K562 (cell line): ENCODE results near the gene MYMX. TPM values are rescaled to one million over a fixed set of nuclear protein-coding genes. Genes with fewer than 3 reads are reported as not detected.
A peak's percentile ranks its signal among the peaks of the same experiment; 100 is the strongest.

ENCODE experiments used
- ATAC-seq: fragments of 200-7000 bp; cut with Tn5 transposase; 3 replicates; pipeline ENCODE4 v1.9.1; 2020; ENCODE audit warnings: moderate library complexity
- BruUV-seq: library from RNA; stranded (reverse); fragments of 400-500 nt; replicated peaks from 2 replicates; lab custom pipeline; 2021; lab: Mats Ljungman, UMichigan
- CTCF ChIA-PET: fragments of 300-600 bp; formaldehyde crosslinking; extraction: SDS; loops from one replicate; lab custom pipeline; 2021; ENCODE audit warnings: low intra/inter-chr PET ratio; lab: Yijun Ruan, JAX
- POLR2A ChIA-PET: fragments of 300-600, 350-650 bp; sonication (Branson Sonifier 250); formaldehyde crosslinking; extraction: SDS; loops from one replicate; lab custom pipeline; 2021; ENCODE audit warnings: antibody characterized with exemption, inconsistent platforms; lab: Yijun Ruan, JAX
- DNase-seq, 4 experiments: peaks; one replicate each; pipeline versions ENCODE4 v3.0.0 to v3.0.0-alpha.2; 2011 to 2018; ENCODE audit warnings: low spot score in 3 of 4, mixed read lengths in 3 of 4; ENCODE audit errors: extremely low read depth in 1 of 4
- FAIRE-seq: peaks from 2 replicates; lab custom pipeline; 2011; peaks lifted over from hg19 to GRCh38; lab: Jason Lieb, UNC
- H2AFZ ChIP-seq: 2 replicates; pipeline ENCODE4 v1.6.0; 2011; ENCODE audit warnings: low read depth, low read length, control low read depth, inconsistent platforms
- H3K27ac ChIP-seq: fragments of 200-600 bp; 3 replicates; pipeline ENCODE4 v1.8.0; 2011; ENCODE audit warnings: low read depth, mild to moderate bottlenecking, control low read depth, inconsistent platforms, low read length, moderate library complexity, mixed read lengths; ENCODE audit errors: extremely low read depth
- H3K27me3 ChIP-seq, 2 experiments: fragments of 300-600 bp in 1 of 2; 2 replicates in 1 of 2; 3 replicates in 1 of 2; pipeline versions ENCODE4 v1.6.0 to v1.8.0; 2011; ENCODE audit warnings: inconsistent platforms in 2 of 2, low read length in 2 of 2, mild to moderate bottlenecking in 1 of 2, mixed read lengths in 1 of 2, moderate library complexity in 1 of 2; ENCODE audit not compliant: control insufficient read depth in 2 of 2, insufficient read depth in 2 of 2
- H3K36me3 ChIP-seq: fragments of 300-600 bp; 3 replicates; pipeline ENCODE4 v1.8.0; 2011; ENCODE audit warnings: mild to moderate bottlenecking, low read length, inconsistent platforms; ENCODE audit not compliant: control insufficient read depth, insufficient read depth
- H3K4me1 ChIP-seq, 2 experiments: fragments of 200-600 bp in 1 of 2; replicated peaks in 1 of 2; 2 replicates in 1 of 2; 3 replicates in 1 of 2; pipeline versions ENCODE4 v1.5.1 to v1.8.0; 2011; ENCODE audit warnings: inconsistent platforms in 2 of 2, low read length in 2 of 2, mild to moderate bottlenecking in 1 of 2, mixed read lengths in 1 of 2, moderate library complexity in 1 of 2; ENCODE audit not compliant: control insufficient read depth in 2 of 2, insufficient read depth in 2 of 2
- H3K4me2 ChIP-seq: 2 replicates; pipeline ENCODE4 v1.6.1; 2011; ENCODE audit warnings: low read length, control low read depth, inconsistent platforms, mixed read lengths; ENCODE audit not compliant: insufficient read depth
- H3K4me3 ChIP-seq: fragments of 200-600 bp; sonication (generic), shearing (Covaris generic); 2 replicates; pipeline ENCODE4 v1.5.1; 2016; ENCODE audit warnings: control low read depth, inconsistent platforms
- H3K79me2 ChIP-seq: fragments of 200-600 bp; 3 replicates; pipeline ENCODE4 v1.8.0; 2011; ENCODE audit warnings: low read length, inconsistent platforms; ENCODE audit not compliant: control insufficient read depth, insufficient read depth
- H3K9ac ChIP-seq, 2 experiments: 2 replicates each; pipeline versions ENCODE4 v1.6.0 to v1.6.1; 2011; ENCODE audit warnings: low read depth in 2 of 2, low read length in 2 of 2, control low read depth in 1 of 2, inconsistent platforms in 1 of 2, mild to moderate bottlenecking in 1 of 2, mixed read lengths in 1 of 2; ENCODE audit not compliant: insufficient read depth in 1 of 2
- H3K9me1 ChIP-seq: one replicate; pipeline ENCODE4 v1.6.0; 2011; ENCODE audit warnings: inconsistent platforms, mild to moderate bottlenecking, low read length, moderate library complexity; ENCODE audit not compliant: control insufficient read depth, insufficient read depth
- H3K9me3 ChIP-seq: replicated peaks from 2 replicates; pipeline ENCODE4 v1.5.1; 2011; ENCODE audit warnings: low read depth, low read length, inconsistent platforms; ENCODE audit not compliant: control insufficient read depth, insufficient read depth
- H4K20me1 ChIP-seq: replicated peaks from 2 replicates; pipeline ENCODE4 v1.6.1; 2011; ENCODE audit warnings: low read length, inconsistent platforms, mixed read lengths; ENCODE audit not compliant: control insufficient read depth, insufficient read depth
- ARNT ChIP-seq, 2 experiments: fragments of 450-650 bp; IDR thresholded peaks; 2 replicates each; pipeline ENCODE4 v1.6.1; 2016; ENCODE audit warnings: mild to moderate bottlenecking in 1 of 2
- ATF1 ChIP-seq, 2 experiments: fragments of 450-650 bp in 1 of 2; IDR thresholded peaks; 2 replicates each; pipeline ENCODE4 v1.6.1; 2016; ENCODE audit warnings: missing compliant biosample characterization in 1 of 2, missing genetic modification characterization in 1 of 2
- ELF1 ChIP-seq: fragments of 200-800 bp; sonication (Bioruptor generic); IDR thresholded peaks from 2 replicates; pipeline ENCODE4 v1.6.1; 2016; ENCODE audit warnings: missing genetic modification characterization, missing compliant biosample characterization
- MECOM ChIP-seq: fragments of 250-450 bp; sonication (Bioruptor Pico); IDR thresholded peaks from 2 replicates; pipeline ENCODE4 v1.8.0; 2022; ENCODE audit warnings: inconsistent platforms
- POLR2A ChIP-seq: fragments of 450-650 bp; conservative IDR thresholded peaks from 2 replicates; pipeline ENCODE4 v1.6.1; 2016
- POLR3A ChIP-seq: IDR thresholded peaks from 2 replicates; pipeline ENCODE4 v1.6.1; 2011; ENCODE audit warnings: borderline replicate concordance, mild to moderate bottlenecking, moderate library complexity; ENCODE audit not compliant: insufficient read length, insufficient read depth; ENCODE audit errors: extremely low read depth
- SMAD3 ChIP-seq: fragments of 450-650 bp; formaldehyde crosslinking; conservative IDR thresholded peaks from 2 replicates; pipeline ENCODE4 v1.4.0; 2020; ENCODE audit warnings: mild to moderate bottlenecking
- SP1 ChIP-seq: sonication (generic); formaldehyde crosslinking; IDR thresholded peaks from 2 replicates; pipeline ENCODE4 v1.8.1; 2022; ENCODE audit warnings: mild to moderate bottlenecking, missing genetic modification reagents
- TAF1 ChIP-seq: IDR thresholded peaks from 2 replicates; pipeline ENCODE4 v1.6.1; 2011; ENCODE audit warnings: mild to moderate bottlenecking, low read length, moderate library complexity; ENCODE audit not compliant: insufficient read depth, control insufficient read depth, severe bottlenecking; ENCODE audit errors: extremely low read depth
- TBP ChIP-seq: optimal IDR thresholded peaks from 2 replicates; pipeline ENCODE3; 2011; ENCODE audit warnings: low read depth, low read length, improper control_type of control experiment
- TCF7 ChIP-seq: sonication (generic); IDR thresholded peaks from 2 replicates; pipeline ENCODE4 v1.6.1; 2016; ENCODE audit warnings: antibody characterized with exemption, borderline replicate concordance
- WGBS: fragments of 100-300 bp; shearing (Covaris generic); methylation state at CpG from one replicate; pipeline ENCODE4 v1.1.6; 2016; ENCODE audit warnings: low coverage, mixed read lengths; ENCODE audit not compliant: insufficient coverage; ENCODE audit errors: missing lambda C conversion rate; 5-methylcytosine and 5-hydroxymethylcytosine counted together
- in situ Hi-C: fragments of 300-500 bp; cut with MboI; formaldehyde crosslinking; loops from 4 replicates; pipeline ENCODE4 v1.15.0; 2018; ENCODE audit warnings: inconsistent platforms, mixed read lengths
- intact Hi-C: fragments of 100-400 bp; cut with micrococcal nuclease; formaldehyde crosslinking; loops from 2 replicates; pipeline ENCODE4 v1.14.2; 2022
- polyA plus RNA-seq, 8 experiments: library from polyadenylated mRNA; depleted of rRNA in 4 of 8; stranded (reverse) in 5 of 8; unstranded in 3 of 8; fragments of >200 nt; fragmentation: Nextera tagmentation in 2 of 8; fragmentation: Illumina TruSeq in 1 of 8; extraction: Ambion mirVana in 2 of 8; extraction: Trizol in 1 of 8; gene quantifications; 2 replicates each; pipeline versions ENCODE4 v1.2.1 to v1.2.3, GENCODE V29; 2011 to 2014; ENCODE audit warnings: inconsistent platforms in 1 of 8, missing spikeins in 1 of 8
- total RNA-seq, 7 experiments: library from RNA; depleted of rRNA in 6 of 7; stranded (reverse); fragments of >200 nt in 6 of 7; fragmentation: Illumina TruSeq in 2 of 7; extraction: Trizol in 2 of 7; gene quantifications; 2 replicates each; pipeline versions ENCODE4 v1.2.1 to v1.2.3, GENCODE V29; 2011 to 2021; ENCODE audit warnings: low replicate concordance in 1 of 7
- TF ChIP-seq, protein P1 (sequence below), 2 experiments: IDR thresholded peaks; 2 replicates each; pipeline ENCODE4 v1.6.1; 2012; ENCODE audit warnings: improper control_type of control experiment in 2 of 2, low read depth in 2 of 2, low read length in 2 of 2, borderline replicate concordance in 1 of 2

MYMX gene
- total and polyA plus RNA-seq, 9 of the 15 experiments (the other 6 are each of a cell fraction or from before 2014, with no cell fraction given) = 0.12 TPM; not detected in 8

DNA sequence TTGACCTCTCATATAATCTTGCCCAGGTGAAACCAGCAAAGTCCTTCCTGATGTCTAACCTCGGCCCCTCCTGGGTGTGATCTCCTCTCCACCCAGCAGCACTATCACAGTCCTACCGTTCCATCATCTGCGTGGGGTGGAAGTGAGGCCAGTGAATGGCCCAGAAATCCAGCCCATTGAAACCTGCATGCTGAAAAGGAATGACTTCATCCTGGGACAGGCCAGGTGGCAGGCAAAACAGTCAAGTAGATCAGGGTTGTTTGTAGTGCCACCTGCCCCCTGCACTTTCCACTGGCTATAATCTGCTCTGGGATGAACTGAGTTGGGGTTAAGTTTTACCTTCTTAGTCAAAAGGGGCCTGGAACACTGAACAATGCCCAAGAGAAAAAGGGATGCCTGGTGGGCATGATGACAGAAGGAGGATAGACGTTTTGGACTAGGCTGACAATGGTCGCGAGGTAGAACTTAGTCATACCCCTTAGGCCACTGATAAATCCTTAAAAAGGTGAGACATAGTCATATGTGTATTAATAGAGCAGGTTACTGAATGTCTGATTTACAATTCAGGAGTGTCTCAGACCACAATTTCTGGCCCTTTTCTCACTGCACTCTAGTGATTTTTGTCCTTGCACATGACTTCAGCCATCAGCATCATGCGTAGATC is 22.1 kb downstream of the MYMX start:
- Histone ChIP-seq H3K4me2 (peak overlapping the region; percentile 88; the same call in 1 of the 2 replicates), H4K20me1 (no peaks in the 10 kb centered on the region), H3K9me1 (no peaks in the 10 kb centered on the region), H3K4me1 (peaks cover 16 to 19% of the 10 kb centered on the region in 2 experiments; a peak in 4 of 5 replicates), H3K27me3 (no peaks in the 10 kb centered on the region), H3K79me2 (no peaks in the 10 kb centered on the region), H3K36me3 (peaks cover 13% of the 10 kb centered on the region; the same call in 1 of the 3 replicates), H3K9ac (no peak overlapping the region; a peak in 1 of 4 replicates), H3K4me3 (no peak overlapping the region), H3K27ac (no peak overlapping the region), H3K9me3 (no peaks in the 10 kb centered on the region), H2AFZ (peak overlapping the region; percentile 94)
- no TSS peak for BruUV-seq
- ATAC-seq (no peak), FAIRE-seq (no peak), DNase-seq (no peak)
- no peak for TF ChIP-seq POLR3A
- TF ChIP-seq TAF1 = no peak
- TF ChIP-seq SMAD3 (CRISPR knock-in tag) = no peak
- TF ChIP-seq SP1 (CRISPR knock-in tag) = 0 out of 2 replicates have a peak, but pooled peaks have one; percentile 28
- no peak for TF ChIP-seq TBP
- TF ChIP-seq POLR2A = peak; percentile 35; the same call in 1 of the 2 replicates
- TF ChIP-seq, protein P1, sequence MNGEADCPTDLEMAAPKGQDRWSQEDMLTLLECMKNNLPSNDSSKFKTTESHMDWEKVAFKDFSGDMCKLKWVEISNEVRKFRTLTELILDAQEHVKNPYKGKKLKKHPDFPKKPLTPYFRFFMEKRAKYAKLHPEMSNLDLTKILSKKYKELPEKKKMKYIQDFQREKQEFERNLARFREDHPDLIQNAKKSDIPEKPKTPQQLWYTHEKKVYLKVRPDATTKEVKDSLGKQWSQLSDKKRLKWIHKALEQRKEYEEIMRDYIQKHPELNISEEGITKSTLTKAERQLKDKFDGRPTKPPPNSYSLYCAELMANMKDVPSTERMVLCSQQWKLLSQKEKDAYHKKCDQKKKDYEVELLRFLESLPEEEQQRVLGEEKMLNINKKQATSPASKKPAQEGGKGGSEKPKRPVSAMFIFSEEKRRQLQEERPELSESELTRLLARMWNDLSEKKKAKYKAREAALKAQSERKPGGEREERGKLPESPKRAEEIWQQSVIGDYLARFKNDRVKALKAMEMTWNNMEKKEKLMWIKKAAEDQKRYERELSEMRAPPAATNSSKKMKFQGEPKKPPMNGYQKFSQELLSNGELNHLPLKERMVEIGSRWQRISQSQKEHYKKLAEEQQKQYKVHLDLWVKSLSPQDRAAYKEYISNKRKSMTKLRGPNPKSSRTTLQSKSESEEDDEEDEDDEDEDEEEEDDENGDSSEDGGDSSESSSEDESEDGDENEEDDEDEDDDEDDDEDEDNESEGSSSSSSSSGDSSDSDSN (IDR thresholded peaks at IDR 0.05; ENCODE audit: borderline replicate concordance in 1 of 2, low read depth in 2 of 2, low read length in 2 of 2) = no peak
- no peak for TF ChIP-seq TCF7
- TF ChIP-seq ATF1 (CRISPR knock-in tag; IDR thresholded peaks at IDR 0.05) = no peak
- no peak for TF ChIP-seq ATF1 (tag; IDR thresholded peaks at IDR 0.05)
- no peak for TF ChIP-seq ARNT (IDR thresholded peaks at IDR 0.05)
- TF ChIP-seq ELF1 = no peak
- no peak for TF ChIP-seq MECOM (CRISPR knock-in tag)
- in situ Hi-C loops = loop anchor here (5.0 kb wide), 1 partner anchor 67 kb away; no protein-coding TSS in a partner anchor
- ChIA-PET CTCF (interaction anchor here (0.8 to 2.6 kb wide), 2 partner anchors 66 to 514 kb away, joined by 4 to 20 read pairs; no protein-coding TSS in a partner anchor), POLR2A (interaction anchor here (6.0 kb wide), 1 partner anchor 8 kb away, joined by 90 read pairs; the partner anchor contains the start of gene HSP90AB1)
- intact Hi-C loops = loop anchor here (1.0 to 2.0 kb wide), 2 partner anchors 18 to 67 kb away; no protein-coding TSS in a partner anchor
- WGBS = 43% methylated on average over 7 of the region's 7 CpGs
